Measurements from ENCODE around the gene OSBPL8. TPM values are rescaled to one million over a fixed set of nuclear protein-coding genes. Genes with fewer than 3 reads are reported as not detected.

OSBPL8 gene
- total RNA-seq, 2 experiments from 2014 or later = 84.4 to 85.7 TPM

Other genes starting within 250 kb of the OSBPL8 start
- 1 to 10 TPM; 3.2 to 3.3 TPM for gene BBS10, start 211.4 kb downstream of the OSBPL8 start, total RNA-seq
- gene ZDHHC17, start 204.3 kb upstream of the OSBPL8 start, total RNA-seq = 10 to 100 TPM; 17.2 to 19.2 TPM

Measured in activated naive CD8-positive, alpha-beta T cell treated with anti-CD3 and anti-CD28 coated beads for 36 hours (primary cell).